NCI-H2081 treated with DMSO at 0.1 percent for 48 hours (cell line): ENCODE data around the gene ANK2.

Experiments
- DNase-seq: peaks from one replicate; lab custom pipeline; 2025; lab: John Stamatoyannopoulos, UW

Gene ANK2

DNA sequence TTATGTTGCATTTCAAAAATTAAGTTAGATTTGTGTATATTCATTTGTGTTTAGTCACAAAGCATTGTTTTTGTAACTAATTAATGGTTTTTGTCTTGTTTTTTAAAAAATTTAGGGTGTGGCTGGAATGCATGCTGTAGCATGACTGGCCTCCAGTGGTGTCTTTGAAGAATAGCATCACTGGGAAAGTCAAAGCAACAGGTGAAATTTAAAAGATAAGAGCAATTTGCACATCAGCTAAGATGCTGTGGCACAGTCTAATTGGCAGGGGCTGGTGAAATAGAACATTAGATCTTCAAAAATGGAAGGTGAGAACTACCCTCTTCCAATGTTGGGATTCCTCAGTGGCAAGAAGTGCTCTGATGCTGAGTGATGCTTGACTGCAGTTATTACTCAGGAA lies 45.3 kb downstream of the ANK2 start:
- no peak for DNase-seq

DNA sequence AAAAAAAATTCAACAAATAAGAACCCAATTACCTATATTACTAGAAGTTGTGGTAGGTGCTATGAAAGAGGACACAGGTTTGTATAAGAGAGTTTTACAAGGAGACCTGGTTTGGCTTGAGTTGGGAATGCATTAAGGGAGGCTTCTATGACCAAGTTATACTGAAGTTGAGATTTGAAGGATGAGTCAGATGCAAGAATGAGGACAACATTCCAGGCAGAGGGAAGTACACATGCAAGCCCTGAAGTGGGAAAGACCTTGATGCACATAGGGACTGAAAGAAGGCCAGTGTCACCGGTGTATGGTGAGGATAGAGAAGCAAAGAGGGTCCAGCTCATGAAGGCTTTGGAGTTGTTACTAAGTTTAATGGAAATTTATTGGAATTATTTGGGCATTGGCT lies 52.2 kb downstream of the ANK2 start:
- no peak for DNase-seq

DNA sequence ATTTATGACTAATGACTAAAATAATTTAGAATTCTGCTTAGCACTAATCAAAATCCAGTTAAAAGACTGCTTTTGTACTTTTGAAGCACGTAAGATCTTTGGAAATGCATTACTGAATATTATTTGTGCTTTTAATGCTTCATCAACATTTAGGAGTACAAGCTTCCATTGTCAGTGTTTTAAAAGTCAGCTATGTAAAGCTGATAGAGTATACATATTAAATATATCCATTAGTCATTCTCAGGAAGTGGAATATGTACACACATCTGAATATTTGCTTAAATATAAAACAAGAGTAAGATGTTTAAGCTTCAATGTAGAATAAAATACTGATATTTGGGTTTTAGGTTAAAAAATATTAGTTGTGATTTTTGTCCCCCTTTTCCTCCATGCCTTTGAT lies 54.1 kb downstream of the ANK2 start:
- no peak for DNase-seq

DNA sequence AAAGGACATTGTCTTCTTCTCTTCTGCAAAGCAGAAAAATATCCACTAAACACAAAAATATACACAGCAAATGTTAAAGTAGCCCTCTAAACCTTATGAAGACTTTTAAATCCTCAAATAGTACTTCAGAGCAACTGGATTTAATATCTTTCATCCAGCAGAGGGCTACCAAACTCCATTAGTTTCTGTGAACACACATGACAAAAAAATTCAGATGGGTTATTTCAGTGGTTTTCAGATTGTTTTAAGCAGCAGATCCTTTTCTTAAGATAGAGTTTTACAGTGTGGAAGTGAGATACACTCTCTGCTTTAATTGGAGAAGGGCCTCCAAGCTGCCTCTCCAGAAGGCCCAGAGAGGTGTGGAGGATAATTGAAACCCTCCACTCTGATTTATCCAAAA lies 56.7 kb downstream of the ANK2 start:
- DNase-seq: peak; percentile 2

DNA sequence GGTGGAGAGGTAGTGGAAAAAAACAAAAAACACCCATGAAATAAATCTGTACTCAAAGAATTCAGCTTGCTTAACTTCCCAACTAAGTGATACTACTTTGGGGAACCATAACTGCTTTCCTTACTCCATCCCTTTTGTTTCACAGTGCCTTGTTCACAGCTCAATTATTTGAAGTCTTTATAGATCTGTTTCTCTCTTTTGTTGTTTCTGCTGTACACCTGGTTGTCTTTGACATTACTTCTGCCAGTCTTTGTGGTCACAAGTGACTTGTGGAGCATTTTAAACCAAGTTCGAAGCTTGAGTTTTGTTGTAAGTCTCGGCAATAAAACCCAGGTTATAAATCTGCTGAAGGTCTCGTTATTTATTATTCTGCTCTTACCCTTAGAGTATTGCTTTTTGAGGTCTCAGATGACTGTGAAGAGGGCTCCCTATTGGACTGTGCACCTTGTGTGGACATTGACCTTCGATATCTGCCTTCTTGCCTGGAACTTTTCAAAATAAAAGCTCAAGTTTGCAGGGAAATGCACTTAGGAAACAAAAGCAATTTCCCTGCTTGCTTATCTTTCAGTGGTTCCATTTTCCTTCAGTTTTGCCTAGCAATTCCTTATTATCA lies 59.8 kb downstream of the ANK2 start:
- no peak for DNase-seq

DNA sequence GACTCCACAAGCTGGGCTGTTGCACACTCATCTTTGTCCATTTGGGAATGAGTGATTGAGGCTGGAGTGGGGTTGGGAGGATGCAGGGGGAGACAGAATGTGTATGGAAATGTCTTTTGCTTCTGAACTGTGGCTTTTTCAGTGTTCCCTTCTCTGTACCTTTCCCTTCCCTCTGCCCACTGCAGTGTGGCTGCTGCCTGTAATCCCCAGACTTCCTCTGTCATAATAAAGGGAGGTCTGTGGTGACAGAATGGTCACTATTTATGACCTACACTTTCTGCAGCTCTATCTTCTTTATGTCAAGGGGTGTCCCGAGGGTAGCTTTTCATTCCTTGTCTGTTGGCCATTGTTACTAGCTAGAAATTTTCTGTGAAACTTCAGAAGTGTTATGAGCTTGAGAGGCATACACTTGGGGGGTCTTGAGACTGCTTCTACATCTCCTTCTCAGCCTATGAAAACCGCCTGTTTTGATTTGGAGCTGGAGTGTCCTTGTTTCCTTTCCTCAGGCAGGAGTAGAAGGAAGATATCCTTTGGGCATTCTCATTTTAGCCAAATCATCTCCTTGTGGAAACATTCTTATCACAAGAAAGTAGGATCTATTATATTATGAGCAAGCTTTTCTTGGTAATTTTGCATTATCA lies 63.0 kb downstream of the ANK2 start:
- DNase-seq: no peak

DNA sequence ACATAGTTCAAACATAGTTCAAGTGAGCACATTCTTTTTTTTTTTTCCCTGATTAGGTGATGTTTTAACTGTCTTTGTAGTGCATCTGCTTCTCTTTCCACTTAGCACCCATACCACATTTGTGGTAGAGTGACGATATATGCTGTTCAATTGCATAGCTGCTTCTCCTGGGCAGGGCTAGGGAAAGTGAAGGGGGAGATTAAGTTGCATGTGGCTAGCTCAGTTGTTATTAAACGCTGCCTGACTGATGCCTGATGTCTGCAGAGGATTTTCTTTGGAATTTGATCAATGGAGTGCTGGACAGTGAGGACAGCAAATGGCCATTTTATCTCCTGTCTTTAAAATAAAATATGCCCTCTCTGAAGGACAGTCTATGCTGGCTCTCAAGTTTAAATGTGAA lies 63.7 kb downstream of the ANK2 start:
- no peak for DNase-seq

DNA sequence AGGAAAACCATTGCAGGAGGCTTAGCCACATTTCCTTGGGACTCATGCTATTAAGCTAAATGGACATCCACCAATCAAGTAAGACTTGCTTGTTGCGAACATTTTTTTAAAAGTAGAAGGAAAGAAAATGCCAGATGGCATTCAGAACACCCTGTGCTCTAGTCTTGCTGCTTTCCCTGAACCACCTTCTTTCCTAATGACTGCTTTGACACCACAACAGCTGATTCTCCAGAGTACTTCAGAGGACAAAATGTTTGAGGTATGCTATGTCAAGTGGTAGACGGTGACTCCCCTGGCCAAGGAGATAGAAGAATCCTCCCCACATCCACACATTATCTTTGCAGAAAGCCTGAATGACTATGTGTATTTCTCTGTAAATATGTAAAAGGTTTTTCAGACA lies 65.4 kb downstream of the ANK2 start:
- no peak for DNase-seq

DNA sequence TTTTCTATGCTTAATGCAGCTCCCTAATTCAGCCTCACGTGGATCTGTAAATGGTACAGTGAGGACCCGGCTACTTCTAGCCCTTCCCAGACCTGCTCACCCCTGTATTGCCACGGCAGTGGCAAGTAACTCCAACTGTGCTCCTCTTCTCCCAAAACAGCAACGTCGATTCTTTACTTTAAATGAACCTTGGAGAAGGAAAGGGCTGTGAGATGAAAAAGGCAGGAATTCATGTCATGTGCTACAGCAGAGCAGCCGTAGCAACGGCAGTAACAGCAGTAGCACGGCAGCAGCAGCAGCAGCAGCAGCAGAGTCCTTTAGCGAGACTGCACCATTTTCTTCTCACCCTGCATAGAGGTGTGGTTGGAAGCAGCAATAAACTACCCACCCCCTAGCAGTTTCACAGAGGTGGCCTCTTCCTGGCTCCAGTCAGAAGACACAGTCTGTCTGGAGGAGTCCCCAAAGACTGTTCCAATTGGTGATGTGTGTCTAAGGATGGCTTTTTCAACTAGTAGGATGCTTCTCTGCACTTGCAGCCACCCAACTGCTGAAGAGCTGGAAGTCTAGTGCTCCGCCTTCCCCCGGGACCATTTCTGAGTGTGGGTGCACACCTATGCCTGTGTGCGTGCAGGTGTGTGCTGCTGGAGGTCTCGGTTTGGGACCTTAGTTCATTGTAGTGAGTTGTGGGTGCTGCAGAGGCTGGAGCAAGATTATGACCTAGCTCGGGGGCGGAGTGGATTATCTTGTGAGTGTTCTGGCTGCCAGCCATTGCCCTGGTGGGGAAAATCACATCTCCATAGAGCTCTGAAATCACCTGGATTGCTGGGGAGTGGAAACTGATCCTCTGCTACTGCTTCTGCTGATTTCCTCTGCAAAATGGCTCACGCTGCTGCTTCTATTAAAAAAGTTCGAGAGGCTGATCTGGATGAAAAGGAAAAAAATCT lies 67.2 kb downstream of the ANK2 start:
- no peak for DNase-seq

DNA sequence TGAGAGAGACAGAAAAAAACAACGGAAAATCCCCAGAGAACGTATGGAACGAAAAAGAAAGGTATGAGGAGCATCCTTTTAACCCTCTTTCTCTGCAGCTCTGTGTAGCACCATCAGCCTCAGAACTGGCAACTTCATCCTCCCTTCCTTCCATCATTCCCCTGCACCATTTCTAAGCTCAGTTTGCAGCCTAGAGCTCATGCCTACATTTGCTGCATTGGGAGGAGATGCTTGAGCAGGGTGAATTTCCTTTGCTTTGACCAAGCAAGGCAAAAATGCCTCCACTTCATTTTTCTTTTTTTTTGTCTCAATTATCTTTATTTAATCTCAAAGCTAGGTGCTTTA lies 67.9 kb downstream of the ANK2 start:
- DNase-seq: no peak

DNA sequence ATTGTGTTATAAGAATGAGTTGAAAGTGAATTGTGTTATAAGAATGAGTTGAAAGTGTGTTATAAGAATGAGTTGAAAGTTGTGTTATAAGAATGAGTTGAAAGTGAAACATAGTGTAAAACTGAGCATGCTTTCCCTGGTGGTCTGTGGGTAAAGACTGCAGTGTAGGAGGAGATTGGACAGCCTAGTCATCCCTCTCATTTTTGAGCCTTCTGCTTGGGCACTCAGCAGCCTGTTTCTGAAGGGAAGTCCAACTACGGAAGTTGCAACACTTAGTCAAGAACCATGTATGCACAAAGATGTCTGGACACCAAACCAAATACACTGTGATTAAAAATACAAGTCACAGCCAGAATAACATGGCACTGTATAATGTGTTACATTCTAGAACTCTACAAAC lies 72.6 kb downstream of the ANK2 start:
- DNase-seq: no peak

DNA sequence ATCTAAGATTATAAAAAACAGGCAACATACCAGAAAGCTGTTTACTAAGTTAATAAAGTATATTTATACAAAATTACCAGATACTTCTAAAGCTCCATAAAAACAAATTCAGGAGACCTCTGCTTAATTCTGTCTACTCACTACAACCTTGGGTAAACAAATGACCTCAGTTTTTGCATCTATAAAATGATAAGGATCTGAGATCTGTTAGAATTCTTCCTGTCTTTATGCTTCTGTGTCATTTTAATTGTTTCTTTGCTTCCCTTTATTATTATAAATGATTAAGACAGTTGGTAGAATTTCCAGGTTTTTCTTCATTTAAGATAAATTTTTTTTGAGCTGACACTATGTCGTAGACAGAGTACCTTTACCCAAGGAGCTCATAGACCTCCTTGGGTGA lies 76.0 kb downstream of the ANK2 start:
- DNase-seq: no peak

DNA sequence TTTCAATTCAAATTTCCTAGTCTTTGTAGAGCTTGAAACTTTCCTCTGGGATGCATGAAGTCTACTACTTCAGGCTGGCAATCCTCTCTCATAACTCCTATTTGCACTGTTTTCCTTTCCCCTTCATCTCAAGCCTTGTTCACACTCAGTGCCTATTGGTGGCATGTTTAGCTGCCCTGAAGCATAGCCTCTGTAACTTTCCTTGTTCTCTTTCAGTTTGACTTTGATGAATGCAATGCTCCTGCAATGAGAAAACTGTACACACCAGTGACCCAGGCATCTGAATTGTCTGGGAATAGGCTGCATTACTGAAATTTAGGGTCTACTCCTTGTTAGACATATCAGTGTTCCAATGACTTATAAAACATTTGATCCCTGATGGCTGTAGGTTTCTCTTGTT lies 81.7 kb downstream of the ANK2 start:
- no peak for DNase-seq

DNA sequence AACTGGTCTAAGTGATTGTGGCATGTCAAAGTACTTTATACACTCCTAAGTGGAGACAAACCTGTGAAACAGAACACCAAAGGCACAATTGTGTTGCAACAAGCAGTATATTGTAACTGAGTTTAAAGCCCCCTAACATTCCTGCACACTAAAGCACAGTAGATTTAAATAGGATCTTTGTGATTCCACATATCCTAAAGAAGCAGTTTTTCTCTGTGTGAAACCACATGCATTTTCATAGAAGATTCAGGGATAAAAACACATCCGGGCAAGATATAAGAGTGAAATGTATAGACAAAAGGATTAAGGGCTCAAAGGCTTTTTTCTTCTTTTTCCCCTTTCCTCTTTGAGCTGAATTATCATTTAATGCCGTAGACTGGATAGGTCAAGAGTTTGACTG lies 82.2 kb downstream of the ANK2 start:
- no peak for DNase-seq

DNA sequence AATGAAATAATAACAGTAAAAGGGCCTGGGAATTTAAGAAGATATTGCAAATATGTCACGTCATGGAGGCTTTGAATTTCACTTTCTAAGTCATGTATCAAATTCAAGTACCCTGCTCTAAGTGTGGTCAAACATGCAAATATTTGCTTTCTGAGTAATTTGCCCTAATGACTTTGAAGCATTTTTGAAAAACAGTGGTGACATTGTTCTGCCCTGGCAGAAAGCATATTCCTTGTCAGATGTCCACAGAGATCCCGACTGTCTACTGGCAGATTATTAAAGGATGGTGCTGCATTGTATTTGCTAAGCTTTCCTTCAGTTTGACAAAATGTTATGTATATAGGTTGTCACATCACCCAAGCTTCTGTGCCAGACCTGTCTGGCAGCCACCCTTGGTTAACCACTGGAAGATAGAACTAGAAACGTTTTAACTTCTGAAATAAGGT lies 92.5 kb downstream of the ANK2 start:
- DNase-seq: peak; percentile 61

DNA sequence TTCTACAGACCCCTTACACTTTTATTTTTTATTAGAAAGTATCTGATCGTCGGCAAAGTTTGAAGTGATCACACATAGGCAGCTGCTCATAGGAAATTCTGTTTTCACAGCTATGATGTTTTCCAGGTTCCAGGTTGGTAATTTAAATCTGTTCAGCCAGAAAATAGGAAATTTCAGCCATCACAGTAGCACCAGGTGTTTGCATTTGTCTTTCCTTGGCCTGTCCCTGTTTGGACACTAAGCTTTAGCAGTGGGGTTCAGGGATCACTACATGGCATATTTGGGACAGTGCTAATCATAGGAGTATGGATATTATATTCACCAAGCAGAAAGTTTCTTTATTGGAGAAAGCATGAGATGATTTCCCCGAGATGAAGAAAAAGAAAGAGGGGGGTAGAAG lies 92.9 kb downstream of the ANK2 start:
- no peak for DNase-seq

DNA sequence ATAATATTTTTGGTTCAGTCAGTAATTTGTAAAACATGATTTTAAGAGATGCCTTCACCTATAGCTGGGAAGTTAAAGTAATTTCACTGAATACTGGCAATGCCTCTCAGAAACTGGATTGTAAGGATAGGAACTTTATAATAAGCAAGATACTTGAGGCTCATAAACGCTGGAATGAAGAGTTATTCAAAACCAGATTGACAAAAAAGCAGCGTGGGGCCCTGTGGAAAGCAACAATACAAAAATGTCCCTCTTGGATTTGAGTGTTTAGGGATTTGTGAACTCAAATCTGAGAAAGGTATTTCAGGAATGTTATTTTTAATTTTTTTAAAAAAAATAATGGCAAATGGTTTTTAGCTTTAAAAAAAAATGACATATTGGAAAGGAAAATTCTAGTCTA lies 94.6 kb downstream of the ANK2 start:
- no peak for DNase-seq

DNA sequence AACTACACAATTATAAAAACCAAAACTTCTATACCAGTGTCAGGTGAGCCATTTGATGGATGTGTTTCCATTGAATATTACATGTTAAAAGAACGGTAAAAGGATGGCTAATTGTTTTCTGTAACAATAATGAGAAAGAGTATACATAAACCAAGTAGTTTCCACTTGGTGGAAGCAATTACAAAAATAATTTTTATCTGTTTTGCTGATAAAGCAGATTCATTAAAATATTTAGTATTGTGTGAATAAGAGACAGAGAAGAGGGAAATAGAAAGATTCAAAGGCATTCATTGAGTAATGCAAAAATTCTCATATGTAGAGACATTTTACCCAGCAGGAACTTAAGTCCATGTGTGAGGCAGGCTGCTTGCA lies 95.7 kb downstream of the ANK2 start:
- no peak for DNase-seq

DNA sequence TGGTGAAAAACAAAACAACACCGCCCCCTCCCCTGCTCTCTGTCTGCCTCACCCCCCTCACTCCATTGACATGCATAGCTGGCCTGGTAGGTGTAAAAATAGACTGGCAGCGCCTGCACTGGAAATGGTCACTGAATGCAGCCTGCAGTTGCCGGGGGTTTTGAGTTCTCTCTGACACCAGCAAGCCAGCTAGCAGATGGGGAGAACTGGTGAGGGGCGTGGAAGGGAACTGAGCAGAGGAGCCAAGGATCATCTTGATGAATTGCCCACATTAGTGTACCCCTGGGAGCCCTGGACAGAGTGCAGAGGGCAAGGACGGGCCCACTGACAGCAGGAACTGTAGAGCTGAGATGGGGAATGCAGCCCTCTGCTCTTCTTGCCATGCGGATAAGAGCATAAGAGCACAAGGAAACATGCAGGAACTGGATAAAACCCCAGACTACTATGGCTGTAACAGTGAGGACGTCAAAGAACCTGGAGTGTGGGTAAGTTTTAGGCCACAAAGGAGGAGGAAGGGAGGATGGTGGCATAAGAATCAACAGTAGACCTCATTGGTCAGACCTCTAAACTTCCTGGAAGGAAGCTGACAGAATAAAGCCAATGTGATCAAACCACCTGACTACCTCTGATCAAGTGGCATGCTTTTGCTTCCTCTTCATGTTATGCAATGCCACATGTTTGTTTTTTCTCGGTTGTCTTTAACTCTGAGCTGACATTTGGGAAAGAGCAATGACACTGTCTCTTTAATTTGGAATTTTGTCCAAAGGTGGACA lies 96.3 kb downstream of the ANK2 start:
- DNase-seq: no peak

DNA sequence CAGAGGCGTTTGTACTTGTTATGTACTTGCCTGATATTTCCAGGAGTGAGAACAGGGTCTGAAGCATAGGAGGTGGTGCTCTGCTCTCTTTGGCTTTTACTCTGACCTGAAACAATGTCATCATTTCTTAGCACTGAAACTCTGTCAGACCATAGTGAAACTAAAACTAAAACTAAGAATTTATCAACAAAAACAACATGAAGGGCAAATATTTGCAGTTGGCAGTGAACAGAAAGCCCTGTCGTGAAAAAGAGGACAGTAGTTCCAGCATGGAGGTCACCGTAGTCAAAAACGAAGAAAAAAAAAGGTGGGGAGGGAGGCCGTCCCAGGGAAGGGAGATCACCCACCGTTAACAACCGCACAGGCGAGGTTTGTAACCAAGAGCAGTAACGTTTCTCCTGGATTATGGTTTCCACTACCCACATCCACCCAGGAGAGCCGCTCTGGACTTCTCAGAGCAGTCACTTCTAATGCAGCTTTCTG lies 97.5 kb downstream of the ANK2 start:
- DNase-seq: no peak

DNA sequence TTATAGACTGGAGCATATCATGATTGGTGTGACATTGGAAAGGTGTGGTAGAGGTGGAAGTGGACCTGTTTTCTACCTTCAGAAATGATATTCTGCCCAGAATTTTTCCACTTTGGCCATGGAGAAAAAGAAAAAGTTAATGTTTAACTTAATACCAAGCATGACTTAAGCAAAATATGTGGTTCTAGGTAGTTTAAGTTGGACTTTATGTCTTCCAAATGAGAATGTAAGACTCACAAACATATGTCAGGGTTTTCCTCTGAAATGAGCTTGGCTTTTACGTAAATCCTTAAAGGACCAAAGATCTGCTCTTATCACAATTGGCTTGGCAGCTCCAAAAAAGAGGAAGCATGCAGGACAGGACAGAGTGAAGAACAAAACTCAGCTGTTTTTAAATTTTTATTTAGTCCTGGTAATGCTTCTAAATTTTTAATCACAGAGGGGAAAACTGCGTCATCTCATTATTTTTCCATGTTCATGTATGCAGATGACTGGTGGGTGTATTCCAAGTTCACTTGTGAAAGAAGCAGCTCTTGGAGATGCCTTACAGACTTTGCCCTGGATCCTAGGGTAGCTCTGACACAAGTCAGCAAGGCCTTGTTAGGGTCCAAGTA lies 98.2 kb downstream of the ANK2 start:
- no peak for DNase-seq

DNA sequence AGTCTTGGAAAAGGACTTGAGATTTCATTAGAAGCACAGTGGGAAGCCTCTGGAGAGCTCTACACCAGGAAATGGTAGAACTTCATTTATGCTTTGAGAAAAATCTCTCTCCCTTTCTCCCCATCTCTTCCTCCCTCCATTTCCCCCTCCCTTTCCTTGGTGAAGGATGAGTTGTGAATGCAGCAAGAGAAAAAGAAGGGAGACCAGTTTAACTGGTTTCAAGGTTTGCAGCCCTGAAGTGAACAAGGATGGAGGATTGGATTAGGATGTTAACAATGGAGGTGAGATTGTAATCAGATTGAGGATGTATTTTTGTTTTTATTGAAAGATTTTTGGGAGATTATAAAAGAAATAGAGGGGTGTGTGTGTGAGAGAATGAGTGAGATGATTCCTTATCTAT lies 99.5 kb downstream of the ANK2 start:
- no peak for DNase-seq
